Breast epithelium (tissue), 4 donors: Measurements from ENCODE around the gene SETDB2. TPM values are rescaled to one million over a fixed set of nuclear protein-coding genes. Genes with fewer than 3 reads are reported as not detected.

Source experiments
- DNase-seq, 2 donors: peaks; one replicate each; pipeline ENCODE4 v3.0.0-alpha.2; 2019; ENCODE audit warnings: low spot score in 2 of 2
- H3K27ac ChIP-seq, 2 donors: fragments of 200-600 bp; sonication (generic) in 1 of 2; one replicate each; pipeline ENCODE4 v1.5.1; 2016 to 2019; ENCODE audit warnings: mild to moderate bottlenecking in 1 of 2
- H3K27me3 ChIP-seq, 2 donors: fragments of 200-600 bp; sonication (generic) in 1 of 2; one replicate each; pipeline versions ENCODE4 v1.5.1 to v1.6.0; 2017 to 2019; ENCODE audit warnings: control low read depth in 1 of 2, mild to moderate bottlenecking in 1 of 2
- H3K36me3 ChIP-seq: fragments of 200-600 bp; one replicate; pipeline ENCODE4 v1.5.1; 2019
- H3K4me1 ChIP-seq, 2 donors: fragments of 200-600 bp; sonication (generic); one replicate each; pipeline ENCODE4 v1.5.1; 2016 to 2019; ENCODE audit warnings: control low read depth in 1 of 2
- H3K4me3 ChIP-seq, 3 donors: fragments of 200-600 bp; sonication (generic); 1 replicate in 2 of 3; 2 replicates in 1 of 3; pipeline ENCODE4 v1.5.1; 2016 to 2019; ENCODE audit warnings: mild to moderate bottlenecking in 3 of 3, moderate library complexity in 2 of 3
- H3K9me3 ChIP-seq, 2 donors: fragments of 200-600 bp; sonication (generic) in 1 of 2; one replicate each; pipeline ENCODE4 v1.5.1; 2016 to 2019; ENCODE audit warnings: control low read depth in 1 of 2
- CTCF ChIP-seq, 3 donors: fragments of 450-650 bp; IDR thresholded peaks; one replicate each; pipeline ENCODE4 v1.5.1; 2016 to 2017; ENCODE audit warnings: antibody characterized with exemption in 3 of 3, mild to moderate bottlenecking in 3 of 3, moderate library complexity in 3 of 3
- POLR2A ChIP-seq: fragments of 450-650 bp; IDR thresholded peaks from one replicate; pipeline ENCODE4 v1.6.1; 2016; ENCODE audit warnings: antibody characterized with exemption, mild to moderate bottlenecking, moderate library complexity
- POLR2AphosphoS5 ChIP-seq, 3 donors: sonication (generic); formaldehyde crosslinking; IDR thresholded peaks; one replicate each; pipeline ENCODE4 v1.6.1; 2017; ENCODE audit warnings: antibody characterized with exemption in 3 of 3
- intact Hi-C: fragments of 100-400 bp; cut with DNase I; formaldehyde crosslinking; loops from one replicate; pipeline ENCODE4 v1.15.1; 2023; ENCODE audit warnings: low total_unique reads
- total RNA-seq, 3 donors: library from RNA; depleted of rRNA; stranded (reverse); fragments of >200 nt; gene quantifications; one replicate each; pipeline ENCODE4 v1.1.0, GENCODE V29; 2016

The SETDB2 gene
- total RNA-seq, 3 donors from 2014 or later = 9.9 to 17.0 (median 12.8) TPM

- Histone ChIP-seq H3K9me3 (no peaks in the 10 kb centered on the region), H3K36me3 (no peaks in the 10 kb centered on the region), H3K27me3 (no peaks in the 10 kb centered on the region), H3K4me1 (no peaks in the 10 kb centered on the region), H3K4me3 (no peak overlapping the region), H3K27ac (no peak overlapping the region)
- no peak for TF ChIP-seq POLR2AphosphoS5 (IDR thresholded peaks at IDR 0.05)
- no peak for TF ChIP-seq POLR2A
- TF ChIP-seq CTCF (IDR thresholded peaks at IDR 0.05) = no peak
- DNase-seq = no peak
- intact Hi-C loops = no loop called here
These were observed 99.6 kb downstream of the SETDB2 start for GRCh38 chr13:49543656-49544055.

Other genes with a start within 250 kb of the SETDB2 start
- gene MLNR, start 223.9 kb upstream of the SETDB2 start, total RNA-seq = not detected
- gene CDADC1, start 196.3 kb upstream of the SETDB2 start, total RNA-seq = 1 to 10 TPM; 7.3 to 8.5 (median 8.2) TPM
- 10 to 100 TPM; 40.0 to 92.1 (median 44.8) TPM for gene CAB39L, start 210 bp upstream of the SETDB2 start, total RNA-seq
- gene PHF11, start 51.7 kb downstream of the SETDB2 start, total RNA-seq = 10 to 100 TPM; 33.8 to 56.5 (median 52.1) TPM
- 10 to 100 TPM; 13.8 to 18.4 (median 17.9) TPM for gene RCBTB1, start 141.3 kb downstream of the SETDB2 start, total RNA-seq
- 1 to 10 TPM in 2 of 3 donors, under 1 TPM in 1; 0.98 to 1.4 (median 1.3) TPM for gene ARL11, start 184.2 kb downstream of the SETDB2 start, total RNA-seq
- 100 to 1,000 TPM in 1 of 3 donors, 10 to 100 TPM in 2; 33.3 to 104 (median 80.1) TPM for gene EBPL, start 247.2 kb downstream of the SETDB2 start, total RNA-seq